ENCODE data around the gene PLCB1. TPM values are rescaled to one million over a fixed set of nuclear protein-coding genes. Genes with fewer than 3 reads are reported as not detected.

The PLCB1 gene
- total and polyA plus RNA-seq, 2 of the 4 experiments (the other 2 are of a cell fraction): 5.6 to 16.1 TPM

GRCh38 chr20:8116067-8116811 lies 15.8 kb upstream of the PLCB1 start:
- H3K79me1 ChIP-seq (ENCODE audit: low read depth in 1 of 2, low read length in 2 of 2): no peaks in the 10 kb centered on the region
- in situ Hi-C loops (cut with MboI; ENCODE audit: low sequenced_read_pairs) (no loop called here), dilution Hi-C loops (cut with HindIII; ENCODE audit: low sequenced_read_pairs, unreplicated experiment) (no loop called here), intact Hi-C loops (cut with micrococcal nuclease) (no loop called here)
- H3K4me3 ChIP-seq (ENCODE audit: insufficient read depth, low read depth, low read length): no peak overlapping the region
- H2AFZ ChIP-seq (replicated peaks; ENCODE audit: low read length, poor library complexity): peak overlapping the region; percentile 4
- H3K27ac ChIP-seq (ENCODE audit: insufficient read depth, low read length): peak overlapping the region; percentile 31; the same call in 1 of the 2 replicates
- H3K14ac ChIP-seq (replicated peaks; ENCODE audit: low read depth, low read length): peak overlapping the region; percentile 73
- H2BK5ac ChIP-seq (ENCODE audit: low read depth, low read length, poor library complexity, severe bottlenecking): peak overlapping the region; percentile 28
- H4K8ac ChIP-seq (ENCODE audit: low read depth in 2 of 2, low read length in 2 of 2): peak overlapping the region; percentile 16 to 51; a peak in 3 of 4 replicates
- peak overlapping the region; percentile 53; the same call in 1 of the 2 replicates for H3K23ac ChIP-seq (ENCODE audit: low read depth, low read length)
- H3K9me3 ChIP-seq (ENCODE audit: control insufficient read depth, insufficient read depth, low read length): no peaks in the 10 kb centered on the region
- peak overlapping the region; percentile 51 for H2BK15ac ChIP-seq (ENCODE audit: low read depth, low read length)
- H3K4me1 ChIP-seq (ENCODE audit: control insufficient read depth, insufficient read depth, low read length): peaks cover 14% of the 10 kb centered on the region; the same call in 1 of the 2 replicates
- no peak overlapping the region for H4K5ac ChIP-seq (ENCODE audit: low read depth, low read length)
- no peak overlapping the region for H2AK9ac ChIP-seq (replicated peaks; ENCODE audit: low read depth, low read length, poor library complexity)
- H3K56ac ChIP-seq (ENCODE audit: extremely low read depth, insufficient read depth, low read length): no peak overlapping the region; the same call in 1 of the 2 replicates
- H3K9ac ChIP-seq (ENCODE audit: low read depth, low read length): no peak overlapping the region
- peak overlapping the region; percentile 62; the same call in 1 of the 2 replicates for H3K4ac ChIP-seq (ENCODE audit: low read depth, low read length)
- H4K91ac ChIP-seq (ENCODE audit: insufficient read depth, low read depth, low read length): peak overlapping the region; percentile 27; the same call in 1 of the 2 replicates
- H3K4me2 ChIP-seq (ENCODE audit: low read depth, low read length): no peak overlapping the region
- peak overlapping the region; percentile 76 for H2AK5ac ChIP-seq (ENCODE audit: low read depth, low read length)
- peak overlapping the region; percentile 76; the same call in 1 of the 2 replicates for H2BK20ac ChIP-seq (ENCODE audit: low read depth, low read length)
- POLR2A ChIA-PET (ENCODE audit: unreplicated experiment): no interaction called here
- peak; percentile 91 for DNase-seq
- no peaks in the 10 kb centered on the region for H3K36me3 ChIP-seq (ENCODE audit: control insufficient read depth, insufficient read depth, low read length)
- no peaks in the 10 kb centered on the region for H4K20me1 ChIP-seq (ENCODE audit: insufficient read depth, low read length)
- peak; percentile 96 for ATAC-seq (ENCODE audit: low read depth)
- peak overlapping the region; percentile 73 for H2BK120ac ChIP-seq (ENCODE audit: low read depth, low read length)
- no TSS peak for BruUV-seq (replicated peaks)
- H3K27me3 ChIP-seq (ENCODE audit: control insufficient read depth, insufficient read depth, low read length): no peaks in the 10 kb centered on the region
- CTCF ChIA-PET: no interaction called here
- WGBS, 2 experiments (ENCODE audit: extremely low coverage in 2 of 2, insufficient read length in 1 of 2): no CpG with 5 or more reads among the region's 5 CpGs
- TF ChIP-seq CTCF (conservative IDR thresholded peaks at IDR 0.05; ENCODE audit: low read depth, low read length): no peak
- TF ChIP-seq RFX5 (IDR thresholded peaks at IDR 0.05; ENCODE audit: low read depth, low read length): no peak
- peak; percentile 41; the same call in 1 of the 2 replicates for TF ChIP-seq CEBPB (IDR thresholded peaks at IDR 0.05; ENCODE audit: low read depth, low read length)
- no peak for TF ChIP-seq CHD1 (IDR thresholded peaks at IDR 0.05; ENCODE audit: low read depth, low read length)
- H3K18ac ChIP-seq (ENCODE audit: low read depth, low read length): peak overlapping the region; percentile 27
- peaks cover 8% of the 10 kb centered on the region for H3K9me1 ChIP-seq (ENCODE audit: insufficient read depth, low read length)
